Loucy (cell line): Measurements from ENCODE around the gene RBM3.

Source experiments
- EZH2phosphoT487 ChIP-seq: fragments of 200-600 bp; IDR thresholded peaks from 2 replicates; pipeline ENCODE4 v1.6.1; 2018; ENCODE audit warnings: antibody characterized with exemption, mild to moderate bottlenecking, moderate library complexity, borderline replicate concordance
- TF ChIP-seq, protein P1 (sequence below): fragments of 200-600 bp; sonication (generic); conservative IDR thresholded peaks from 2 replicates; pipeline ENCODE4 v1.5.1; 2014; ENCODE audit warnings: mild to moderate bottlenecking, antibody characterized with exemption, low read length

GRCh38 chrX:48578661-48579128 is 4.4 kb downstream of the RBM3 start:
- TF ChIP-seq, protein P1, sequence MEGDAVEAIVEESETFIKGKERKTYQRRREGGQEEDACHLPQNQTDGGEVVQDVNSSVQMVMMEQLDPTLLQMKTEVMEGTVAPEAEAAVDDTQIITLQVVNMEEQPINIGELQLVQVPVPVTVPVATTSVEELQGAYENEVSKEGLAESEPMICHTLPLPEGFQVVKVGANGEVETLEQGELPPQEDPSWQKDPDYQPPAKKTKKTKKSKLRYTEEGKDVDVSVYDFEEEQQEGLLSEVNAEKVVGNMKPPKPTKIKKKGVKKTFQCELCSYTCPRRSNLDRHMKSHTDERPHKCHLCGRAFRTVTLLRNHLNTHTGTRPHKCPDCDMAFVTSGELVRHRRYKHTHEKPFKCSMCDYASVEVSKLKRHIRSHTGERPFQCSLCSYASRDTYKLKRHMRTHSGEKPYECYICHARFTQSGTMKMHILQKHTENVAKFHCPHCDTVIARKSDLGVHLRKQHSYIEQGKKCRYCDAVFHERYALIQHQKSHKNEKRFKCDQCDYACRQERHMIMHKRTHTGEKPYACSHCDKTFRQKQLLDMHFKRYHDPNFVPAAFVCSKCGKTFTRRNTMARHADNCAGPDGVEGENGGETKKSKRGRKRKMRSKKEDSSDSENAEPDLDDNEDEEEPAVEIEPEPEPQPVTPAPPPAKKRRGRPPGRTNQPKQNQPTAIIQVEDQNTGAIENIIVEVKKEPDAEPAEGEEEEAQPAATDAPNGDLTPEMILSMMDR, result no peak
- no peak for TF ChIP-seq EZH2phosphoT487
